Esophagus muscularis mucosa (tissue), 4 donors: ENCODE data around the gene DLX3.

ENCODE experiments used
- CTCF ChIP-seq, 3 experiments: fragments of 200-600 bp in 2 of 3; fragments of 450-650 bp in 1 of 3; sonication (generic) in 2 of 3; IDR thresholded peaks; one replicate each; pipeline ENCODE4 v1.5.1; 2017 to 2019; ENCODE audit warnings: antibody characterized with exemption in 3 of 3, mild to moderate bottlenecking in 2 of 3, moderate library complexity in 1 of 3
- EP300 ChIP-seq: sonication (generic); formaldehyde crosslinking; IDR thresholded peaks from one replicate; pipeline ENCODE4 v1.6.1; 2017; ENCODE audit warnings: antibody characterized with exemption
- POLR2A ChIP-seq: fragments of 450-650 bp; IDR thresholded peaks from one replicate; pipeline ENCODE4 v1.6.1; 2017; ENCODE audit warnings: antibody characterized with exemption, moderate library complexity, mild to moderate bottlenecking, low read depth
- POLR2AphosphoS5 ChIP-seq, 2 donors: sonication (generic); formaldehyde crosslinking; IDR thresholded peaks; one replicate each; pipeline ENCODE4 v1.6.1; 2017; ENCODE audit warnings: antibody characterized with exemption in 2 of 2

DNA sequence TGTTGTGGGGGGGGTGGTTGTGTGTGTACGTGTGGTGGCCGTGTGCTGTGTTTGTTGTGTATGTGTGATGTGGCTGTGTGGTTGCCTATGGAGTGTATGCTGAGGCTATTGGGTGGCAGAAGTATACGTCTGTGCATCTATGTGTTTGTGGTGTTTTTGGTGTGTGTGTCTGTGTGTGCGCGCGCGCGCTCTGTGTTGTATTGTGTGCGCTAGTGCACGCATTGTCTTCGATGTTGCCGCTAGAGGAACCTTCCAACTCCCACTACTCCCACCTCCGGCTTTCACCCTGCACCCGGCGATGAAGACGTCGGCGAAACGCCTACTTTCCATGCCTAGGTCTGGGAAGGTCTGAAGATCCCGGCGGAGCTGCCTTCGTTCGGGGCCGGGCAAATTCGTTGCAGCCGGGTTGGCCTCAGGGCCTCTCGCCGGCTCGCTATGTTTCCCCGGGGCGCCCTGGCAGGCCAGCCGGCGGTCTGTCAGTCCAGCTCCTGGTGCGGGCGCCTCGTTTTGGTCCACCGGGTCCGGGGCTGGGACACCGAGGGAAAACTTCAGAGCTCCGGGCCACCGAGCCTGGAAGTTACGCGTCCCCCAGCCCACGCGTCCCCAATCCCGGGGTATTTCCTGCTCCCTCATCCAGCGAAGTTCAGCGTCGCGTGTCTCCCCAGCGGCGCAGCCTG lies 31.3 kb downstream of the DLX3 start:
- TF ChIP-seq CTCF (IDR thresholded peaks at IDR 0.05) (no peak), EP300 (no peak), POLR2A (no peak), POLR2AphosphoS5 (IDR thresholded peaks at IDR 0.05) (peak in 1 of 2 donors; percentile 31)
